ENCODE measurements around the gene PPP1R1C. TPM values are rescaled to one million over a fixed set of nuclear protein-coding genes. Genes with fewer than 3 reads are reported as not detected.

The PPP1R1C gene
- total RNA-seq, 1 experiment from 2014 or later: 3.4 TPM

DNA sequence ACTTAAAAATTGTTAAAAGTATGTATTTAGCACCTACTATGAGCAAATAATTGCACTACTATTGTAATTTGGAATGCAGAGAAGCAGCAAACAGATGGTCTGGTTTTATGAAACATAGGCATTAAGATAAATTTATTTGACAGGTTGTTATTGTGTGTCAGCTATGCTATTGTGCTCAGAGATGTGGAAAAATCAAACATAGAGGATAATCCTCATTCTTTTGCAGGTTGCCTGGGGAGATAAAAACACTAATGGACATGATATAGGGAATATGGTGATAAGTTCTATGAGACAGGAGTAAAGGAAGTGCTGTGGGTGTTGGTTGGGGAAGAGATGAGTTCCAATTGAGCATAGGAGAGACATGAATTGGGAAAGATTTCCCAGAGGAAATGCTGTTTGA, 71.3 kb downstream of the PPP1R1C start:
- ATAC-seq: no peak
- ChIA-PET CTCF (no interaction called here), POLR2A (no interaction called here)
- Mint-ChIP-seq H3K27ac (no peak overlapping the region), H3K4me1 (no peaks in the 10 kb centered on the region), H3K27me3 (ENCODE audit: low read depth) (no peaks in the 10 kb centered on the region), H3K9me3 (no peaks in the 10 kb centered on the region), H3K4me3 (no peak overlapping the region), H3K36me3 (no peaks in the 10 kb centered on the region)
- no peak for DNase-seq (ENCODE audit: low spot score)
- TF ChIP-seq NFATC4 (CRISPR knock-in tag; IDR thresholded peaks at IDR 0.05) (no peak), GTF2I (CRISPR knock-in tag; conservative IDR thresholded peaks at IDR 0.05) (no peak), NR2C2 (CRISPR knock-in tag; IDR thresholded peaks at IDR 0.05) (no peak)
- TF ChIP-seq, protein P1, sequence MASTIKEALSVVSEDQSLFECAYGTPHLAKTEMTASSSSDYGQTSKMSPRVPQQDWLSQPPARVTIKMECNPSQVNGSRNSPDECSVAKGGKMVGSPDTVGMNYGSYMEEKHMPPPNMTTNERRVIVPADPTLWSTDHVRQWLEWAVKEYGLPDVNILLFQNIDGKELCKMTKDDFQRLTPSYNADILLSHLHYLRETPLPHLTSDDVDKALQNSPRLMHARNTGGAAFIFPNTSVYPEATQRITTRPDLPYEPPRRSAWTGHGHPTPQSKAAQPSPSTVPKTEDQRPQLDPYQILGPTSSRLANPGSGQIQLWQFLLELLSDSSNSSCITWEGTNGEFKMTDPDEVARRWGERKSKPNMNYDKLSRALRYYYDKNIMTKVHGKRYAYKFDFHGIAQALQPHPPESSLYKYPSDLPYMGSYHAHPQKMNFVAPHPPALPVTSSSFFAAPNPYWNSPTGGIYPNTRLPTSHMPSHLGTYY (CRISPR knock-in tag; IDR thresholded peaks at IDR 0.05): no peak
- TF ChIP-seq, protein P2, sequence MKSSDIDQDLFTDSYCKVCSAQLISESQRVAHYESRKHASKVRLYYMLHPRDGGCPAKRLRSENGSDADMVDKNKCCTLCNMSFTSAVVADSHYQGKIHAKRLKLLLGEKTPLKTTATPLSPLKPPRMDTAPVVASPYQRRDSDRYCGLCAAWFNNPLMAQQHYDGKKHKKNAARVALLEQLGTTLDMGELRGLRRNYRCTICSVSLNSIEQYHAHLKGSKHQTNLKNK (CRISPR knock-in tag; IDR thresholded peaks at IDR 0.05): no peak

DNA sequence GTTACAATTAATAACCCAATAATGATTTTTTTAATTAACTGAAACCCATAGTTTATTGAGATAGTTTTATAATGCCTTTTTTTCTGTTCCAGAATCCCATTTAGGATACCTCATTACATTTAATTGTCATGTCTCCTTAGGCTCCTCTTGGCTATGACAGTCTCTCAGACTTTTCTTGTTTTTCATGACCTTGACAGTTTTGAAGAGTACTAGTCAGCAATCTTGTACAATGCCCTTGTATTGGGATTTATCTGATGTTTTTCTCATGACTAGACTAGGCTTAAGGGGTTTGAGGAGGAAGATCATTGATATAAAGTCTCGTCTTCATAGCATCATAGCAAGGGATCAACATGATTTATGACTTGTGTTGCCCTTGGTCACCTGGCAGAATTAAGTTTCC, 72.4 kb downstream of the PPP1R1C start:
- CTCF ChIA-PET: no interaction called here

More for the DNA sequence above, 72.4 kb downstream of the PPP1R1C start:
- H3K4me3 Mint-ChIP-seq: no peak overlapping the region
- POLR2A ChIA-PET: no interaction called here
- no peaks in the 10 kb centered on the region for H3K27me3 Mint-ChIP-seq (ENCODE audit: low read depth)
- TF ChIP-seq, protein P3, sequence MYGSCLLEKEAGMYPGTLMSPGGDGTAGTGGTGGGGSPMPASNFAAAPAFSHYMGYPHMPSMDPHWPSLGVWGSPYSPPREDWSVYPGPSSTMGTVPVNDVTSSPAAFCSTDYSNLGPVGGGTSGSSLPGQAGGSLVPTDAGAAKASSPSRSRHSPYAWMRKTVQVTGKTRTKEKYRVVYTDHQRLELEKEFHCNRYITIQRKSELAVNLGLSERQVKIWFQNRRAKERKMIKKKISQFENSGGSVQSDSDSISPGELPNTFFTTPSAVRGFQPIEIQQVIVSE (CRISPR knock-in tag; IDR thresholded peaks at IDR 0.05; ENCODE audit: borderline replicate concordance): no peak
- TF ChIP-seq, protein P4, sequence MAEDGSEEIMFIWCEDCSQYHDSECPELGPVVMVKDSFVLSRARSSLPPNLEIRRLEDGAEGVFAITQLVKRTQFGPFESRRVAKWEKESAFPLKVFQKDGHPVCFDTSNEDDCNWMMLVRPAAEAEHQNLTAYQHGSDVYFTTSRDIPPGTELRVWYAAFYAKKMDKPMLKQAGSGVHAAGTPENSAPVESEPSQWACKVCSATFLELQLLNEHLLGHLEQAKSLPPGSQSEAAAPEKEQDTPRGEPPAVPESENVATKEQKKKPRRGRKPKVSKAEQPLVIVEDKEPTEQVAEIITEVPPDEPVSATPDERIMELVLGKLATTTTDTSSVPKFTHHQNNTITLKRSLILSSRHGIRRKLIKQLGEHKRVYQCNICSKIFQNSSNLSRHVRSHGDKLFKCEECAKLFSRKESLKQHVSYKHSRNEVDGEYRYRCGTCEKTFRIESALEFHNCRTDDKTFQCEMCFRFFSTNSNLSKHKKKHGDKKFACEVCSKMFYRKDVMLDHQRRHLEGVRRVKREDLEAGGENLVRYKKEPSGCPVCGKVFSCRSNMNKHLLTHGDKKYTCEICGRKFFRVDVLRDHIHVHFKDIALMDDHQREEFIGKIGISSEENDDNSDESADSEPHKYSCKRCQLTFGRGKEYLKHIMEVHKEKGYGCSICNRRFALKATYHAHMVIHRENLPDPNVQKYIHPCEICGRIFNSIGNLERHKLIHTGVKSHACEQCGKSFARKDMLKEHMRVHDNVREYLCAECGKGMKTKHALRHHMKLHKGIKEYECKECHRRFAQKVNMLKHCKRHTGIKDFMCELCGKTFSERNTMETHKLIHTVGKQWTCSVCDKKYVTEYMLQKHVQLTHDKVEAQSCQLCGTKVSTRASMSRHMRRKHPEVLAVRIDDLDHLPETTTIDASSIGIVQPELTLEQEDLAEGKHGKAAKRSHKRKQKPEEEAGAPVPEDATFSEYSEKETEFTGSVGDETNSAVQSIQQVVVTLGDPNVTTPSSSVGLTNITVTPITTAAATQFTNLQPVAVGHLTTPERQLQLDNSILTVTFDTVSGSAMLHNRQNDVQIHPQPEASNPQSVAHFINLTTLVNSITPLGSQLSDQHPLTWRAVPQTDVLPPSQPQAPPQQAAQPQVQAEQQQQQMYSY (CRISPR knock-in tag; IDR thresholded peaks at IDR 0.05): no peak
- TF ChIP-seq, protein P5, sequence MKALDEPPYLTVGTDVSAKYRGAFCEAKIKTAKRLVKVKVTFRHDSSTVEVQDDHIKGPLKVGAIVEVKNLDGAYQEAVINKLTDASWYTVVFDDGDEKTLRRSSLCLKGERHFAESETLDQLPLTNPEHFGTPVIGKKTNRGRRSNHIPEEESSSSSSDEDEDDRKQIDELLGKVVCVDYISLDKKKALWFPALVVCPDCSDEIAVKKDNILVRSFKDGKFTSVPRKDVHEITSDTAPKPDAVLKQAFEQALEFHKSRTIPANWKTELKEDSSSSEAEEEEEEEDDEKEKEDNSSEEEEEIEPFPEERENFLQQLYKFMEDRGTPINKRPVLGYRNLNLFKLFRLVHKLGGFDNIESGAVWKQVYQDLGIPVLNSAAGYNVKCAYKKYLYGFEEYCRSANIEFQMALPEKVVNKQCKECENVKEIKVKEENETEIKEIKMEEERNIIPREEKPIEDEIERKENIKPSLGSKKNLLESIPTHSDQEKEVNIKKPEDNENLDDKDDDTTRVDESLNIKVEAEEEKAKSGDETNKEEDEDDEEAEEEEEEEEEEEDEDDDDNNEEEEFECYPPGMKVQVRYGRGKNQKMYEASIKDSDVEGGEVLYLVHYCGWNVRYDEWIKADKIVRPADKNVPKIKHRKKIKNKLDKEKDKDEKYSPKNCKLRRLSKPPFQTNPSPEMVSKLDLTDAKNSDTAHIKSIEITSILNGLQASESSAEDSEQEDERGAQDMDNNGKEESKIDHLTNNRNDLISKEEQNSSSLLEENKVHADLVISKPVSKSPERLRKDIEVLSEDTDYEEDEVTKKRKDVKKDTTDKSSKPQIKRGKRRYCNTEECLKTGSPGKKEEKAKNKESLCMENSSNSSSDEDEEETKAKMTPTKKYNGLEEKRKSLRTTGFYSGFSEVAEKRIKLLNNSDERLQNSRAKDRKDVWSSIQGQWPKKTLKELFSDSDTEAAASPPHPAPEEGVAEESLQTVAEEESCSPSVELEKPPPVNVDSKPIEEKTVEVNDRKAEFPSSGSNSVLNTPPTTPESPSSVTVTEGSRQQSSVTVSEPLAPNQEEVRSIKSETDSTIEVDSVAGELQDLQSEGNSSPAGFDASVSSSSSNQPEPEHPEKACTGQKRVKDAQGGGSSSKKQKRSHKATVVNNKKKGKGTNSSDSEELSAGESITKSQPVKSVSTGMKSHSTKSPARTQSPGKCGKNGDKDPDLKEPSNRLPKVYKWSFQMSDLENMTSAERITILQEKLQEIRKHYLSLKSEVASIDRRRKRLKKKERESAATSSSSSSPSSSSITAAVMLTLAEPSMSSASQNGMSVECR (CRISPR knock-in tag; IDR thresholded peaks at IDR 0.05; ENCODE audit: borderline replicate concordance): no peak
- H3K36me3 Mint-ChIP-seq: no peaks in the 10 kb centered on the region
- no peak overlapping the region for H3K27ac Mint-ChIP-seq
- H3K9me3 Mint-ChIP-seq: no peaks in the 10 kb centered on the region
- no peaks in the 10 kb centered on the region for H3K4me1 Mint-ChIP-seq
- ATAC-seq: no peak
- no peak for DNase-seq (ENCODE audit: low spot score)
